Progenitor cell of endocrine pancreas (in vitro differentiated cells): ENCODE results near the gene FRY. TPM values are rescaled to one million over a fixed set of nuclear protein-coding genes. Genes with fewer than 3 reads are reported as not detected.

Source experiments
- DNase-seq: peaks from one replicate; pipeline ENCODE4 v3.0.0; 2021; ENCODE audit warnings: low spot score; ENCODE audit not compliant: unreplicated experiment
- H3K27ac Mint-ChIP-seq: 2 replicates; pipeline ENCODE4 v1.8.0; 2021; ENCODE audit warnings: mild to moderate bottlenecking, moderate library complexity, mixed read lengths
- H3K27me3 Mint-ChIP-seq: 2 replicates; pipeline ENCODE4 v1.8.0; 2021; ENCODE audit warnings: mixed read lengths
- H3K36me3 Mint-ChIP-seq: 2 replicates; pipeline ENCODE4 v1.8.0; 2022; ENCODE audit warnings: mixed read lengths; ENCODE audit not compliant: insufficient read depth
- H3K4me1 Mint-ChIP-seq: 2 replicates; pipeline ENCODE4 v1.8.0; 2021; ENCODE audit warnings: low read depth, mixed read lengths
- H3K4me3 Mint-ChIP-seq: 2 replicates; pipeline ENCODE4 v1.8.0; 2021; ENCODE audit warnings: low read depth, mild to moderate bottlenecking, moderate library complexity, mixed read lengths
- H3K9me3 Mint-ChIP-seq: 2 replicates; pipeline ENCODE4 v1.8.0; 2021; ENCODE audit warnings: low read depth, mixed read lengths
- total RNA-seq: library from RNA; stranded (reverse); gene quantifications from 2 replicates; pipeline ENCODE4 v1.2.1, GENCODE V29; 2021
- TF ChIP-seq, protein P1 (sequence below): fragments of 200-600 bp; sonication (generic); IDR thresholded peaks from one replicate; pipeline ENCODE4 v1.5.0; 2021; ENCODE audit warnings: antibody characterized with exemption, mild to moderate bottlenecking; ENCODE audit not compliant: unreplicated experiment

The FRY gene
- total RNA-seq, 1 donor from 2014 or later, result 14.3 TPM

DNA sequence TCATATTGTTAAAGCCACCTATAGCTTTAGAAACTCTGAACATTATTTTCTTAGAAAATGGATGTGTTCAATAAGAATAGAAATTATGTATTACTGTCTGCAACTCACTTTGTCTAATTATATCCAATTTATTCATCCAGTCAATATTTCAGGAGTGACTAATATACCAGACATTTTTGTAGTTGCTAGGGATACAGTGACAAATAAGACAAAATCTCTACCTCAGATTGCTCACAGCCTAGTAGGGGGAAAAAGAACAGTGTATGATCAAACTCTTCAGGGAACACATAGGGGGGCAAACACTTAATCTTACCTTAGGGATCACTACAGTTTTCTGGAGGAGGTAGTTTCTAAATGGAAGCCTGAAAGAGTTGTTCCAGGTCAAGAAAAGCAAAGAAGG lies 292.3 kb downstream of the FRY start:
- Mint-ChIP-seq H3K36me3 (peaks cover 12% of the 10 kb centered on the region), H3K27ac (no peak overlapping the region), H3K4me1 (peaks cover 3% of the 10 kb centered on the region), H3K4me3 (no peak overlapping the region), H3K9me3 (no peaks in the 10 kb centered on the region), H3K27me3 (peaks cover 3% of the 10 kb centered on the region)
- no peak for DNase-seq
- TF ChIP-seq, protein P1, sequence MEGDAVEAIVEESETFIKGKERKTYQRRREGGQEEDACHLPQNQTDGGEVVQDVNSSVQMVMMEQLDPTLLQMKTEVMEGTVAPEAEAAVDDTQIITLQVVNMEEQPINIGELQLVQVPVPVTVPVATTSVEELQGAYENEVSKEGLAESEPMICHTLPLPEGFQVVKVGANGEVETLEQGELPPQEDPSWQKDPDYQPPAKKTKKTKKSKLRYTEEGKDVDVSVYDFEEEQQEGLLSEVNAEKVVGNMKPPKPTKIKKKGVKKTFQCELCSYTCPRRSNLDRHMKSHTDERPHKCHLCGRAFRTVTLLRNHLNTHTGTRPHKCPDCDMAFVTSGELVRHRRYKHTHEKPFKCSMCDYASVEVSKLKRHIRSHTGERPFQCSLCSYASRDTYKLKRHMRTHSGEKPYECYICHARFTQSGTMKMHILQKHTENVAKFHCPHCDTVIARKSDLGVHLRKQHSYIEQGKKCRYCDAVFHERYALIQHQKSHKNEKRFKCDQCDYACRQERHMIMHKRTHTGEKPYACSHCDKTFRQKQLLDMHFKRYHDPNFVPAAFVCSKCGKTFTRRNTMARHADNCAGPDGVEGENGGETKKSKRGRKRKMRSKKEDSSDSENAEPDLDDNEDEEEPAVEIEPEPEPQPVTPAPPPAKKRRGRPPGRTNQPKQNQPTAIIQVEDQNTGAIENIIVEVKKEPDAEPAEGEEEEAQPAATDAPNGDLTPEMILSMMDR, result no peak

DNA sequence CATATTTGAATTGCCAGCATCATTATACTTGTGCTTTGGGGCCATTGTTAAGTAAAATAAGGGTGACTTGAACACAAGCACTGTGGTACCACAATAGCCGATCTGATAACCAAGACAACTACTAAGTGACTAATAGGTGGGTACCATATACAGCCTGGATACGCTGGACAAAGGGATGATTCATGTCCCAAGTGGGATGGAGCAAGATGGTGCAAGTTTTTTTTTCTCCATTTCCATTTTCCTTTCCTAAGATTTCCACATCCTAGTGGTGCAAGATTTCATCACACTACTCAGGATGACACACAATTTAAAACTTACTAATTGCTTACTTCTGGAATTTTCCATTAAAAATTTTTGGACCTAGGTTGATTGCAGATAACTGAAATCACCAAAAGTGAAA lies 298.9 kb downstream of the FRY start:
- Mint-ChIP-seq H3K4me3 (no peak overlapping the region), H3K27ac (no peak overlapping the region), H3K27me3 (no peaks in the 10 kb centered on the region), H3K9me3 (peaks cover 3% of the 10 kb centered on the region), H3K4me1 (no peaks in the 10 kb centered on the region), H3K36me3 (peaks cover 7% of the 10 kb centered on the region)
- TF ChIP-seq, protein P1, result no peak
- no peak for DNase-seq

DNA sequence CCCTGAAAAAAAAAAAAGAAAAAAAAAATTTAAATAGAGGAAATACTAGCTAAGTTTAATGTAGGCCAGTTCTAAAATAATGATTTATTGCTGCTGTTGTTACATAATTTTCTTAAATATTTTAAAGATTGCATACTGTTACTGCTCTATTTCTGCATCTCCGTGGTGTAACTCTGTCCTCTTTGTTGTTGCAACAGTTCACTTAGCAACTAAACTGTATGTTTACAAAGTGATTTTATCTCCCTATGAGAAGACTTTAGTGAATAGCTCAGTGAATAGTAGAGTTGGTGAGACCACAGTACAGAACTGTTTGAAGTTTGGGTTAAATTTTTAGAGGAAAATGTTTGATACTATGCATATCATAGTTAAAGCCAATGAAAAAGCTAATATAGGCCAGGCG lies 303.1 kb downstream of the FRY start:
- no peak for DNase-seq
- TF ChIP-seq, protein P1, result no peak
- Mint-ChIP-seq H3K27me3 (no peaks in the 10 kb centered on the region), H3K4me3 (no peak overlapping the region), H3K4me1 (no peaks in the 10 kb centered on the region), H3K36me3 (peaks cover 30% of the 10 kb centered on the region), H3K27ac (no peak overlapping the region), H3K9me3 (peaks cover 3% of the 10 kb centered on the region)

DNA sequence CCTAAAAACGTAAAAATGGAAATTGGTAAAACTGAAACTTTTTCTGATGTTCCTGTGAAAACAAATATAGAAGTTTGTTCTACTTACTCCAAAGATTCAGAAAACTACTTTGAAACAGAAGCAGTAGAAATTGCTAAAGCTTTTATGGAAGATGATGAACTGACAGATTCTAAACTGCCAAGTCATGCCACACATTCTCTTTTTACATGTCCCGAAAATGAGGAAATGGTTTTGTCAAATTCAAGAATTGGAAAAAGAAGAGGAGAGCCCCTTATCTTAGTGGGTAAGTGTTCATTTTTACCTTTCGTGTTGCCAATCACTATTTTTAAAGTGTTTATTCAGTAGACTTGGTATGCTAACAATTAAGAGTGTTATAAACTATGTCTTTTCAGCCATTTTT lies 309.3 kb downstream of the FRY start:
- no peak for DNase-seq
- H3K9me3 Mint-ChIP-seq, result peaks cover 10% of the 10 kb centered on the region
- H3K27ac Mint-ChIP-seq, result no peak overlapping the region
- TF ChIP-seq, protein P1, result no peak
- H3K4me1 Mint-ChIP-seq, result no peaks in the 10 kb centered on the region
- H3K4me3 Mint-ChIP-seq, result no peak overlapping the region
- H3K36me3 Mint-ChIP-seq, result peaks cover 26% of the 10 kb centered on the region
- no peaks in the 10 kb centered on the region for H3K27me3 Mint-ChIP-seq

DNA sequence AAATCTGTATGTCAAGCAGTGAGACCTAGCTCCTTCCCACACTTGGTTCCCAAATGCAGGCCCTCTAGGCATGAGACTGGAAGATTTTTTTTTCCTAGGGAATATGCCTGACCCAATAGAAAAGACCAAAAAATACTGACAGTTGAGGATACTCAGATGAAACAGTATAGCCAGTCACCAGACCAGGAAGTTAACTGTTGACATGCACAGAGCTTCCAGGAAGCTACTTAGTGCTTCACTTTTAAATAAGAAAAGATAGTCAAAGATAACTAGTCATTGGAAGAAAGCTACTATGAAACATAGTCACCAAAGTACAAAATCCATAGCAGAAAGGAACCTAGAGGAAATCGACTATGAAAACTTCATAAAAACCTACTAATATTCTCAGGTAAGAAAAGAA lies 316.1 kb downstream of the FRY start:
- Mint-ChIP-seq H3K27ac (no peak overlapping the region), H3K36me3 (peaks cover 10% of the 10 kb centered on the region), H3K9me3 (no peaks in the 10 kb centered on the region), H3K27me3 (no peaks in the 10 kb centered on the region), H3K4me3 (no peak overlapping the region), H3K4me1 (no peaks in the 10 kb centered on the region)
- DNase-seq, result no peak
- TF ChIP-seq, protein P1, result no peak
